Stomach (tissue), 9 donors: ENCODE measurements around the gene GCA. TPM values are rescaled to one million over a fixed set of nuclear protein-coding genes. Genes with fewer than 3 reads are reported as not detected.

ENCODE experiments used
- DNase-seq, 2 donors: peaks; one replicate each; pipeline versions ENCODE4 v3.0.0 to v3.0.0-alpha.2; 2013 to 2019
- H3K27ac ChIP-seq, 5 donors: fragments of 200-600 bp in 4 of 5; sonication (generic) in 4 of 5; one replicate each; pipeline ENCODE4 v1.5.1; 2013 to 2019; ENCODE audit warnings: mild to moderate bottlenecking in 1 of 5, moderate library complexity in 1 of 5
- H3K27me3 ChIP-seq, 3 donors: fragments of 200-600 bp; sonication (generic); one replicate each; pipeline ENCODE4 v1.5.1; 2017 to 2019; ENCODE audit warnings: mixed run types in 1 of 3
- H3K36me3 ChIP-seq, 4 donors: fragments of 200-600 bp; sonication (generic); 1 replicate in 3 of 4; 2 replicates in 1 of 4; pipeline ENCODE4 v1.5.1; 2016 to 2019
- H3K4me1 ChIP-seq, 4 donors: fragments of 200-600 bp; sonication (generic); one replicate each; pipeline ENCODE4 v1.5.1; 2016 to 2019
- H3K4me3 ChIP-seq, 4 donors: fragments of 200-600 bp; sonication (generic) in 3 of 4; one replicate each; pipeline ENCODE4 v1.5.1; 2016 to 2019; ENCODE audit warnings: mild to moderate bottlenecking in 1 of 4
- H3K9me3 ChIP-seq, 4 donors: fragments of 200-600 bp; sonication (generic); one replicate each; pipeline ENCODE4 v1.5.1; 2016 to 2019
- CTCF ChIP-seq, 7 experiments: fragments of 450-650 bp in 4 of 7; fragments of 200-600 bp in 3 of 7; sonication (generic) in 3 of 7; IDR thresholded peaks; one replicate each; pipeline ENCODE4 v1.5.1; 2016 to 2019; ENCODE audit warnings: antibody characterized with exemption in 7 of 7, control low read depth in 2 of 7, mild to moderate bottlenecking in 1 of 7
- EP300 ChIP-seq: sonication (generic); formaldehyde crosslinking; IDR thresholded peaks from one replicate; pipeline ENCODE4 v1.6.1; 2017; ENCODE audit warnings: antibody characterized with exemption
- POLR2A ChIP-seq, 4 donors: fragments of 450-650 bp; IDR thresholded peaks; one replicate each; pipeline ENCODE4 v1.6.1; 2016; ENCODE audit warnings: antibody characterized with exemption in 4 of 4, control low read depth in 2 of 4, mild to moderate bottlenecking in 1 of 4, moderate library complexity in 1 of 4
- POLR2AphosphoS5 ChIP-seq, 3 donors: sonication (generic); formaldehyde crosslinking; IDR thresholded peaks; one replicate each; pipeline ENCODE4 v1.6.1; 2016; ENCODE audit warnings: antibody characterized with exemption in 3 of 3
- WGBS, 5 donors: extraction: QIAGEN DNeasy Blood & Tissue Kit in 3 of 5; methylation state at CpG; one replicate each; pipeline versions ENCODE4 v1.1.5 to v1.1.7; 2013 to 2018; 5-methylcytosine and 5-hydroxymethylcytosine counted together
- intact Hi-C: fragments of 100-400 bp; cut with DNase I; formaldehyde crosslinking; loops from one replicate; pipeline ENCODE4 v1.15.1; 2023; ENCODE audit warnings: low total_unique reads
- polyA plus RNA-seq, 3 donors: library from polyadenylated mRNA; stranded (reverse); fragments of 200-250 nt; gene quantifications; one replicate each; pipeline ENCODE4 v1.2.3, GENCODE V29; 2013
- total RNA-seq, 5 donors: library from RNA; depleted of rRNA; stranded (reverse); fragments of >200 nt; gene quantifications; one replicate each; pipeline versions ENCODE4 v1.1.0 to v1.2.3, GENCODE V29; 2014 to 2016
- donor health status: healthy with polysubstance abuse.
- donor health status: Bipolar disorder and iron deficiency.
- donor health status: healthy.

The GCA gene
- total and polyA plus RNA-seq, 8 donors: 10.1 to 239 (median 24.8) TPM

- TF ChIP-seq POLR2AphosphoS5 (IDR thresholded peaks at IDR 0.05): no peak
- no peak for TF ChIP-seq EP300
- peak in 3 of 7 experiments; percentile 19 to 37 (median 28) for TF ChIP-seq CTCF (IDR thresholded peaks at IDR 0.05)
- no peak for TF ChIP-seq POLR2A (IDR thresholded peaks at IDR 0.05)
Observed at GRCh38 chr2:162333968-162334367, 10.0 kb upstream of the GCA start.

GRCh38 chr2:162337868-162338267 lies 6.1 kb upstream of the GCA start:
- TF ChIP-seq POLR2A (IDR thresholded peaks at IDR 0.05) (no peak), CTCF (IDR thresholded peaks at IDR 0.05) (no peak), EP300 (no peak), POLR2AphosphoS5 (IDR thresholded peaks at IDR 0.05) (no peak)
- H3K9me3 ChIP-seq: no peaks in the 10 kb centered on the region
- no peaks in the 10 kb centered on the region for H3K36me3 ChIP-seq
- 79 to 93% (median 89%) methylated on average over 2 of the region's 2 CpGs for WGBS, 5 donors
- no peaks in the 10 kb centered on the region for H3K27me3 ChIP-seq
- H3K27ac ChIP-seq: no peak overlapping the region
- DNase-seq: no peak
- intact Hi-C loops: no loop called here
- no peak overlapping the region for H3K4me3 ChIP-seq
- H3K4me1 ChIP-seq: peaks cover 0 to 5% (median 0%) of the 10 kb centered on the region in 4 donors

More at GRCh38 chr2:162333968-162334367, 10.0 kb upstream of the GCA start:
- peak; percentile 38 to 64 for DNase-seq
- 20 to 23% (median 21%) methylated on average over 3 of the region's 3 CpGs for WGBS, 5 donors
- Histone ChIP-seq H3K36me3 (no peaks in the 10 kb centered on the region), H3K4me1 (no peaks in the 10 kb centered on the region), H3K27me3 (no peaks in the 10 kb centered on the region), H3K9me3 (no peaks in the 10 kb centered on the region), H3K27ac (no peak overlapping the region), H3K4me3 (no peak overlapping the region)
- intact Hi-C loops: no loop called here

GRCh38 chr2:162340822-162341221 lies 3.1 kb upstream of the GCA start:
- H3K4me3 ChIP-seq: no peak overlapping the region
- intact Hi-C loops: no loop called here
- H3K27ac ChIP-seq: no peak overlapping the region
- no peaks in the 10 kb centered on the region for H3K9me3 ChIP-seq
- TF ChIP-seq EP300: no peak
- TF ChIP-seq POLR2AphosphoS5 (IDR thresholded peaks at IDR 0.05): no peak
- no peak for TF ChIP-seq POLR2A (IDR thresholded peaks at IDR 0.05)
- no peak for TF ChIP-seq CTCF (IDR thresholded peaks at IDR 0.05)
- H3K27me3 ChIP-seq: no peaks in the 10 kb centered on the region
- H3K4me1 ChIP-seq: peaks cover 0 to 26% (median 10%) of the 10 kb centered on the region in 4 donors
- H3K36me3 ChIP-seq: no peaks in the 10 kb centered on the region
- no peak for DNase-seq

DNA sequence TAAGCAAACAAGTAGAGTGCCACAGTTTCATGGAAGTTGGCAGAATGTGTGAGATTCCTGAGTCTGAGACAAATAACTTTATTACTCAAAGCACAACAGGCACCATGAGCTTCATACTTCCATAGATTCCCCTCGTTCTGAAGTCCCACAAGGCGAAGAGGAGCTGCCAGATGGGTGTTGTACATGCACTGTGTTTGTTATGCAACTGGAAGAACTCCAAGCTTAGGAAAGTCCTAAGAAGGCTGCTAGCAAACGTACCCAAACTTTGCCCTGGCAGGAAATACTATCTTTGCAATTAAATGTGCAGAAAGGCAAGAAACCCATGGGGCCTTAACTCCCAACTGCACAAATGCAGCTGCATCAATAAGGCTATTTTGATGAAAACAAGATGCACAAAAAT lies 1.6 kb upstream of the GCA start:
- no peak for DNase-seq
- Histone ChIP-seq H3K36me3 (no peaks in the 10 kb centered on the region), H3K4me3 (no peak overlapping the region), H3K4me1 (peaks cover 0 to 31% (median 10%) of the 10 kb centered on the region in 4 donors), H3K27me3 (no peaks in the 10 kb centered on the region), H3K9me3 (no peaks in the 10 kb centered on the region), H3K27ac (peak overlapping the region in 1 of 5 donors; percentile 96)
- intact Hi-C loops: no loop called here
- TF ChIP-seq POLR2A (IDR thresholded peaks at IDR 0.05) (no peak), EP300 (no peak), POLR2AphosphoS5 (IDR thresholded peaks at IDR 0.05) (no peak), CTCF (IDR thresholded peaks at IDR 0.05) (no peak)
- 34 to 63% (median 52%) methylated on average over 3 of the region's 3 CpGs for WGBS, 5 donors
